NCI-H524 treated with DMSO at 0.1 percent for 48 hours (cell line): ENCODE measurements around the gene RIF1.

ENCODE experiments used
- DNase-seq: peaks from one replicate; lab custom pipeline; 2025; lab: John Stamatoyannopoulos, UW

RIF1 gene

DNA sequence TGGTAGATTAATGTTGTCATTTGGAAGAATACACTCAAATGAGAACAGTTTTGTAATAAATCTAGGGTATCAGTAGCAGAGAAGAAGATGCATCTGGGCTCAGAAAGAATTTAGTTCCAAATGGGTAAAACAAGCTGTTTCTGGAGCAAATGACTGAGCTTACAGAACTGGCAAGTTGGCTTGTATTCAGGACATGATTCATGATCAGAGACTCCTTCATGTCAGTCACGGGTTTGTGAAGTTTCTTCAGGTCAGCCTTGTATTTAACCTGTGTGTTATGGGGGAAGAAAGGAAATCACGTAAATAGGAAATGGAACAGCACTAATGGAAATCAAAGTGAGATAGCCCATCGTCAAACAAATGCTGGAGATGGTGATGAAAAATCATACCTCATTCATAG, 109.1 kb downstream of the RIF1 start:
- no peak for DNase-seq

DNA sequence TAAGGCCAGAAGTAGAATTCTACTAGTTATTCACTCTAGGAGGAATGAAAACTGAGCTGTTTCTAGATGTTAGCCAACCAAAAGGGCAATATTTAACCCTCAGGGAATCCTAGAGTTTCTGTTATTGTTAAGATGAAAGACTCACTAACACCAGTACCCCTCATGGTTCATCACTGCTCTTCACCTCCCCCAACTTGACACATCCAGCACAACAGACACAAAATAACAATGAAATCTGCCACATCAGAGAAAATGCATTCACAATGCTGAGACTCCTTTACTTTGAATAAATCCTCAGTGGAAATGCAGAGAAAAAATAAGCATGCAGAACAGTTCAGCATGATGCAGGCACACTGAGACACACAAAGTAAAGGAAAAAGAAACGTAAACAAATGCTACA, 111.3 kb downstream of the RIF1 start:
- no peak for DNase-seq

DNA sequence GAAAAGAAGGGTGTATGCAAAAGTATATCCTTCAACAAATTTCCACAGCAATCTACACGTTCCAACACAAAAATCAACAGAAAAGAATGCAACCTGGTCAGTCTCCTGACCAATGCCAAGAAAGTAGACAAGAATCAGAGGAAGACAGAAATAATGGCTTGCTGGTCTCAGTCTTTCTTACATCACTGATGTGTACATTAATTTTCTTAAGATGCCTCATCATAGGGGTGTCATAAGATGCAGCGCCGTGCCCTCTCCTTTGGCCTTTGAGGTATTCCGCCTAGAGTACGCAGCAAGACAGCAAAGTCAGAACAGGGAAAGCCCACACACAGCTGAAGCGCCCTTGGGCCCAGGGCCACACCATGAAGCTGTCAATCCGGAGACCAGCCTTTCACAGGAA, 112.9 kb downstream of the RIF1 start:
- DNase-seq, result no peak

DNA sequence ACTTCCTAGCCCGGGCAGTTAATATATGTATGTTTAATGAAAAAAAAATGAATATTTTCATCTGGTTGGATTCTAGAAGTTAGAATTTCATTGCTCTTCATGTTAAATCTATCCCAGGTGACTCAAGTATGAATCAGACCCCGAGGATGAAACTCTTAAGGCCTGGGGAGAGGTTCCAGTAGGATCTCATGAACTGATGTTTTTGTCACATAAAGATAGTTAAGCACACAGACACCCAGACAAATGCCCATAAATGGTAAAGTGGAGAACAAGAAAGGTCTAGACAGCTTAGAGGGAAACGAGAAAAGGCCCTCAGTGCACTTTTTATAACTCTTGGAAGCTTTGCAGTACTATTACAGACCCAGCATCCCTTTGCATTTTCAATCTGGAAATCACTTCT, 114.1 kb downstream of the RIF1 start:
- no peak for DNase-seq

DNA sequence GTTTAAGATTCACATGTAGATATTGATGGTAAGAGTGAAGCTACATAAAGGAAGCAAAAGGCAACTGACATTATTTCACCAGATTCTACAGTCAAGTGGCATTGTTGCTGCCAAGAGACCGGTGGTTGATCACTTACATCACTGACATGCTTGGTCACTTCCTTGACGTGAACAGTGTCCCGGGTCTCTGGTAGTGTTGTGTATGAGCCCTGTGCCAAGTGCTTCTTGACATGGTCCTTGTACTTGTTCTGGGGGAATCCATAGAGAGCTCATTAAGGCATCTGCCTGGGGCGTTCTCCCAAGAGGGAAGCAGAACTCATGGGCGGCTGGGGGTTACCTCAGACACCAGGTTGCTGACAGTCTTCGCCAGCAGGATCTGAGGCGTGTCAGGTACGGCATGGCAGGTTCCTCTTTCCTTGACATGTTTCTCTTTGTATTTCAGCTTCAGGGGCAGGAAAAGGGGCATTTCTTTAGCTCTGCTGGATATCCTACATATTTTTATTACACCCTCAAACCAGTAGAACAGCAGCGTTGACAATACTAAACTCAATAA, 116.2 kb downstream of the RIF1 start:
- no peak for DNase-seq

DNA sequence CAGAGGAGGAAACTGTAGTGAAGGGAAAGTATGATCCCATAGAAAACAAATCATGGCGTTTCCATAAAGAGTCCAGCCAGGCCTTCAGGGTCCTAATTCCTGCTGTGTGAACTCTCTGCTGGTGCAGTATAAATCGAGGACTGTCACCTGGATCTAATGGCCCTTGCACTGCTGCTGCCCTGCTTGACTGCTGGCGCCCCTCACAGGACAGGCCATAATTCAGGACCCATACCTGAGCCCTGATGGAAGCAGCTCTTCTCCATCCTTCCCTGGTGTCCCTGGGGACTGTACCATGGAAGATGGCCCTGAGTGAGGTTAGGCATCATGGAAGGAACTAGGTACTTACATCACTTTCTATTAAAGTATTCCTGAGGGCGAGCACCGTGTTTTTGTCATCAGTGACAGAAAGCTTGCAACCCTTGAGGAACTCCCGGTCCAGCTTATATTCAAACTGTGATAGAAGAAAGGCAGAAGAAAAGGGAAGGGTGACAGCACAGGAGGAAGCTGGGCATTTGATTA, 116.9 kb downstream of the RIF1 start:
- DNase-seq, result no peak
